Cortex of kidney (tissue), 1 donor: ENCODE measurements around the gene RABL3.
"Not testable (repeated sequence)": the region's sequence is repeated elsewhere in the genome, so short reads cannot be mapped to it uniquely, and the experiment has no call there.

Experiments used
- DNase-seq: peaks from one replicate; lab custom pipeline; 2025; lab: John Stamatoyannopoulos, UW

Gene RABL3

DNA sequence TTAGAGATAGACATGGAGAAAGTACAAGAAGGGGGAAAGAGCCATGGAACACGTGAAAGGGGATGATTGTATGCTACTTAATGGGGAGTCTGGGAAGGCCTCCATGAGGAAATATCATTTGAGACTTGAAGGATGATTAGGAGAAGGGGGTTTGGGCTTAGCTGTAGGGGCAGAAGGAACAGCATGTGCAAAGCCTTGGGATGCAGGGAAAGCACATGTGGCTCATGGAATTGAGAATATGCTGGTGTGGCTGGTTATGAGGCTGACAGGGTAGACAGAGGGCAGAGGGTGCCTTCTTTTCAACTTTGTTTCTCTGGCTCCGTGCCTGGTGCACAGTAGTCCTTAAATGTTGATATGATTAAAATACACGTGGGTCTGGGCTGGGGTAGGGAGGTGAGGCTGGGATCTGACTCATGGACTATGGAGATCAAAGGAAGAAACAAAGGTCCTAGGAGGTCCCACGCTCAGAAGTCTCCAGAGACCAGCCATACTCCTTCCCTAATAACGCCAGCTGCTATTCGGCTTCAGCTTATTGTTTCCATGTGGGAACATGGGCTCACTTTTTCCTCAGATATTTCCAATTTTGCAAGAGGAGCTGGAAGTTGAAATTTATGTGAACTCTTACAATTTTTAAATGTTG is 1.4 kb upstream of the RABL3 start:
- no peak for DNase-seq

GRCh38 chr3:120742849-120743365 is 591 bp upstream of the RABL3 start:
- DNase-seq: no peak

DNA sequence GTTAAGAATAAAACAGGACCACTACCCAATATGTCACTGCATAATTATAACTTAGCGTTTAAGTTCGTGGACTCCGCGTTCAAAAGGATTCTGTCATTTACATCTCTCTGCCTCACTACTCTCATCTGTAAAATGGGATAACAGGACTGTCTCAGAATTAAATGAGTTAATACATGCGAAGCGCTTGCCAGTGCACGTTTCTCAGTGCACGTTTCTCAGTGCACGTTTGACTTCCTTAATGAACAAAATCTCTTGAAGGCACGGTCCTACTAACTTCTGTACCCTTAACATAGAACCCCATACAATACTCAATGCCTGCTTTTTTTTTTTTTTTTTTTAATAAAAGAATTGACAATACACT is 499 bp downstream of the RABL3 start:
- no peak for DNase-seq

- no peak for DNase-seq
Measured at GRCh38 chr3:120741320-120741719, 996 bp downstream of the RABL3 start.

- DNase-seq: not testable (repeated sequence)
Measured at GRCh38 chr3:120738006-120738405, 4.3 kb downstream of the RABL3 start.

DNA sequence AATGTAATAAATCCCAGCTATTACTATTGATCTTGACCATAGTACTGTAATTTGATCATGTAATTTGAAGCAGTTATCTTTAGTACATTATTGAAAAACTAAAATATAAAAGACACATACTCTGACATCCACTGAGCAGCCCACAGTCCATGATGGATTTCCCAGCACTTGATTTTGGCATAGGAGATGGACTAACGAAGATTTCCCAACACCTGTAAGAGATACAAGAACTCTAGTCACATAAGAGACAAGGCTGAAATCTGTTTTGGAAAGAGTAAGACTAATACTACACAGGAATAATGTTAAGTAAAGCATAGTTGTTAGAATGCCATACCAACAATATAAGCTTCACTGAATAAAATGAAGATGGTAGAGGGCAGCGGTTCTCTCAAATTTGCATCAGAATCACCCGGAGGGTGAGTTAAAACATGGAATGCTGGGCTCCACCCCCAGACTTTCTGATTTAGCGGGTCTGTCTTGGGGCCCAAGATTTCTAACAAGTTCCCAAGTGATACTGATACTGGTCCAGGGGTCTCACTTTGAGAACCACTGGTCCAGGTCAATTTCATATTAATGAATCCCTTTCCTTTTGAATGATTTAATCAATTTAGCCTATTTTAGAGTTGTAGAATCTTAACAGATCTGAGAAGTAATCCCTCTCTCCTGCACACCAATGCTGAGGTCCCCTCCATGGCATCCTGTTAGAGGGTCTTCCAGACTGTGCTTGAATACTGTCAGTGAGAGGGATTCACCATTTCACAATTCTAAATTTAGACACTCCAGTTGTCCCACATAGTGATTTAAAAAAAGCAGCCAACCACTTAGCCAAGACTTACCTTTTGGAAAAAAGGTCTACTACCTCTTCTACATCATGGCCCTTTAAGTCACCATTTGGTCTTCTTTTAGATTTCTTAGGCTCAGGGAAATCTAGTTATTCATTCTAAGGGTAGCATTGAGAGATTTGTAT is 11.5 kb downstream of the RABL3 start:
- DNase-seq: no peak

GRCh38 chr3:120726791-120727190 is 15.5 kb downstream of the RABL3 start:
- DNase-seq: no peak

GRCh38 chr3:120719167-120719834 is 23.0 kb downstream of the RABL3 start:
- not testable (repeated sequence) for DNase-seq

GRCh38 chr3:120713262-120713661 is 29.1 kb downstream of the RABL3 start:
- no peak for DNase-seq

DNA sequence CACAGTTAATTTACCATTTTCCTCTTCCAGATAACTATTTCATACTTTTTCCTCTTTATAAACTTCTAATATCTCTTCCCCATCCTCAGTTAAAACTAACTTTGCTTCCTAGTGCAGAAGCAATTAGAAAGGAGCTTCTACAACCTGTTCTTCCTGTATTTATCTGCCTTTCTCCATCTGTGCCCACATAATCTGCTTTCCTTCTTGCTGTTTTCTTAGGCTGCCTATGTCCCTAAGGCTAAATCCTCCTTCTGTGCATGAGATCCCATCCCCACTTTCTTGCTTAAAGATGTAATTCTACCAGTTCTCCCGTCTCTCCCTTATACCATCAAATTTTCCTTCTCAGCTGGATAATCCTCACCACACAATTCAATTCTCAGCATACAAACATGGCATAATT is 31.9 kb downstream of the RABL3 start:
- DNase-seq: no peak

GRCh38 chr3:120708408-120708807 is 33.9 kb downstream of the RABL3 start:
- no peak for DNase-seq

- no peak for DNase-seq
Measured at GRCh38 chr3:120706950-120707349, 35.4 kb downstream of the RABL3 start.

GRCh38 chr3:120705884-120706582 is 36.3 kb downstream of the RABL3 start:
- DNase-seq: no peak

DNA sequence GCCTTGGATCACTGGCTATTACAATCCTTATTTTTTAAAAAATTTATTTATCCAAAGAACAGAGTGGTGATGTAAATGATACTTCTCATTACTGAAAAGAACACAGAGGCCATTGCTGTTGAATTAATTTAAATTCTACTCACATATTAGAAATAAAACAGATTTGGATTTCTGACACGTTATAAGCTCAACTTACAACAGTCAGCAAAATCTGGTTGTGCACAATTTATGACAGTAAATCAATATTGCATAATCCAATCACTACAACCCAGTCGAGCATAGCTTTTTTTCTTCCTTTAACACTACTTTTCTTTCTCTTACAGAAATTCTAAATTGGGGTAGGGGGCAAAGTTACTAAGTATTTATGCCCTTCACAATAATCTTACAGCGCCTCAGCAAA is 43.0 kb downstream of the RABL3 start:
- no peak for DNase-seq

GRCh38 chr3:120693439-120694171 is 48.7 kb downstream of the RABL3 start:
- DNase-seq: no peak

DNA sequence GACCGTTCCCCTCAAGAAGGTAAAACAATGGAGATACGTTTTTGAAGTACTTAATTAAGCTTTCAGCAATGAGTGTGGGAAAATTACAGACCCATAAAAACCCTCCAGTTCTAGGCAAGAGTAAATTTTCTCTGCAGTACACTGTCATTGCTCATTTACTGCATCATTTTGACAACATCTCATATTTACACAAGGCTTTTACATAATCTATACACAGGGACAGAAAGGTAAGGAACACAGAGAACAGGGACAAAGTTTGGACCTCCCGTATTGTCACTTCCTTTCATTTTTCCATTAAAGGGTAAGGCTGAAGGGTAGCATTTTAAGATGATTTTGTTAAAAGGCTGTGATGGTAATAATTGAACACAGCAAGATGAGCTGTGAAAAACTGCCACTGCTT is 52.9 kb downstream of the RABL3 start:
- DNase-seq: no peak

DNA sequence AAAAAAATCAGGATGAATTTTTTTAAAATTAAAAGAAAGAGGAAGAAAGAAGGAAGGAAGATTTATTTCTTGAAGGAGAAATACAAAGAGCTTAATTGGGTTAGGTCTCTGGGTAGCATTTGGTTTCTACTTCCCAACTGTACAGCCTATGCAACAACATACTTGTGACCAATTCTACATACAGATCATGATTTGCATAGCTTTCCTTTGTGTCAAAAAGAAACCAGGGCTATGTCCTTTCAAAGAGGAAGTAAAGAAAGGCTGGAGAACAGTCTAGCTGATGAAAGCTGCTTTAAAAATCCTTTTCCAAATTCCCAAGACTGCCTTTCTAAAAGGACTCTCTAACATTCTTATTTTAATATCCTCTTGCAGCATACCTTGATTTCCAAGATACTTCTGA is 54.2 kb downstream of the RABL3 start:
- DNase-seq: no peak

GRCh38 chr3:120685411-120685810 is 56.9 kb downstream of the RABL3 start:
- DNase-seq: no peak

DNA sequence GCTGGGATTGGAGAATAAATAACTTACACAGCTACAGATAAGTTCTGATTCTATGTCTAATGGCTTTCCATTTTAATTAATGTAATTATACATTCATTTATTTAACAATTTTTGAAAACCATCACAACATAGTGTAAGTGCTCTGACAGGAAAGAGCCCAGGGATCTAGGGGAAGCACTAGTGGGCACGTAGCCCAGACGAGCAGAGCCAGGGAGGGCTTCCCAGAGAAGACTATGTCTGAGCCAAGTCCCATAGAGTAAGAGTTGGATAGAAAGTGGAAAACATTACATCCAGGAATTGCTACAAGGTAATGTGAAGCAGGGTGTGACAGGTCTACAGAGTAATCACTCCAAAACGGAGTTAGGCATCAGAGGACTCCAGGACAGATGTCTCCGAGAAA is 57.4 kb downstream of the RABL3 start:
- no peak for DNase-seq

- no peak for DNase-seq
Measured at GRCh38 chr3:120683671-120684301, 58.5 kb downstream of the RABL3 start.

DNA sequence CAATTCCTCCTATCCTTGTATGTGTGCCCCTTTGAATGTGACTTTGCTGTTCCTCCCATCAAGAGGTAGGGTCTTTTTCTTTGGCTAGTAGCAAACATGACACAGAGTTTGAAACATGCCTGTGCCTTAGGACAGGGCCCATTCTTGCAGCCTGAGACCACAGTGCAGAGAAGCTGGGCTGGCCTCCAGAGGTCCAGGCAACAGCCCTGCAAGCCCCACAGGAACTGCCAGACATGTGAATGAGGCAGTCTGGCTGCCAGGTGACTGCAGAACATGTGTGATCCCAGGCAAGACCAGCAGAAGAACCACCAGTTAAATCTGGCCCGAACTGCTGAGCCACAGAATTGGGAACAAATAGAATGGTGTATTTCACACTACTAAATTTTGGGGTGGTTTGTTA is 59.1 kb downstream of the RABL3 start:
- DNase-seq: no peak
